HG02970 (cell line): ENCODE results near the gene TMEM139.

Experiments
- ATAC-seq: cut with Tn5 transposase; IDR thresholded peaks from one replicate; pipeline ENCODE4 v1.9.1; 2021; ENCODE audit warnings: mild to moderate bottlenecking, moderate library complexity, moderate number of reproducible peaks; ENCODE audit not compliant: unreplicated experiment, low FRiP score

Gene TMEM139

GRCh38 chr7:143284591-143285469 lies at the start of gene TMEM139:
TSS of gene TMEM139 (plus strand) at chr7:143284958. CDS start at chr7:143285958, 1,000 bp downstream.
- ATAC-seq: no peak

- no peak for ATAC-seq
These were observed 49.2 kb upstream of the TMEM139 start for GRCh38 chr7:143235561-143235960.

GRCh38 chr7:143236408-143236990 lies 48.3 kb upstream of the TMEM139 start:
- no peak for ATAC-seq

GRCh38 chr7:143237366-143237765 lies 47.4 kb upstream of the TMEM139 start:
- ATAC-seq: no peak

- ATAC-seq: no peak
These were observed 46.3 kb upstream of the TMEM139 start for GRCh38 chr7:143238289-143238980.

GRCh38 chr7:143239813-143240212 lies 44.9 kb upstream of the TMEM139 start:
- ATAC-seq: no peak

- peak; percentile 79 for ATAC-seq
These were observed 44.2 kb upstream of the TMEM139 start for GRCh38 chr7:143240291-143241168.

GRCh38 chr7:143242306-143242705 lies 42.5 kb upstream of the TMEM139 start:
- ATAC-seq: no peak

GRCh38 chr7:143243111-143243510 lies 41.6 kb upstream of the TMEM139 start:
- ATAC-seq: no peak

- no peak for ATAC-seq
These were observed 41.1 kb upstream of the TMEM139 start for GRCh38 chr7:143243614-143244013.

GRCh38 chr7:143244321-143244720 lies 40.4 kb upstream of the TMEM139 start:
- ATAC-seq: no peak

- no peak for ATAC-seq
These were observed 39.6 kb upstream of the TMEM139 start for GRCh38 chr7:143245123-143245522.

- no peak for ATAC-seq
These were observed 37.4 kb upstream of the TMEM139 start for GRCh38 chr7:143247372-143247771.

- no peak for ATAC-seq
These were observed 35.9 kb upstream of the TMEM139 start for GRCh38 chr7:143248761-143249354.

GRCh38 chr7:143250199-143250598 lies 34.6 kb upstream of the TMEM139 start:
- ATAC-seq: no peak

GRCh38 chr7:143250822-143251221 lies 33.9 kb upstream of the TMEM139 start:
- no peak for ATAC-seq

GRCh38 chr7:143252006-143252405 lies 32.8 kb upstream of the TMEM139 start:
- no peak for ATAC-seq

- ATAC-seq: no peak
These were observed 29.2 kb upstream of the TMEM139 start for GRCh38 chr7:143255564-143255963.

- no peak for ATAC-seq
These were observed 28.4 kb upstream of the TMEM139 start for GRCh38 chr7:143256325-143256724.

GRCh38 chr7:143256932-143257331 lies 27.8 kb upstream of the TMEM139 start:
- ATAC-seq: peak; percentile 83
